Skin epidermis (tissue), 12 donors: ENCODE measurements around the gene VPS26C.
"Not testable (repeated sequence)": the region's sequence is repeated elsewhere in the genome, so short reads cannot be mapped to it uniquely, and the experiment has no call there.

Experiments
- H3K27ac ChIP-seq, 21 experiments: fragments of 200-600 bp; sonication (generic) in 11 of 21; one replicate each; pipeline ENCODE4 v1.5.0; 2020; ENCODE audit warnings: mild to moderate bottlenecking in 3 of 21, inconsistent platforms in 2 of 21, moderate library complexity in 2 of 21
- H3K4me3 ChIP-seq, 7 experiments: fragments of 200-600 bp; sonication (generic) in 2 of 7; one replicate each; pipeline ENCODE4 v1.5.0; 2020; ENCODE audit warnings: inconsistent platforms in 2 of 7, mild to moderate bottlenecking in 2 of 7, moderate library complexity in 1 of 7

VPS26C gene

GRCh38 chr21:37267269-37268185 is at the start of gene VPS26C:
Gene VPS26C, minus strand, starts transcription at chr21:37267334. Its CDS starts 40 bp downstream, at chr21:37267294.
- H3K27ac ChIP-seq: peak within 1 kb of the TSS; percentile 90 to 99 (median 98)

GRCh38 chr21:37316072-37316471 is 48.9 kb upstream of the VPS26C start:
- not testable (repeated sequence) for H3K4me3 ChIP-seq, H3K27ac ChIP-seq

More at GRCh38 chr21:37267269-37268185, at the start of gene VPS26C:
- H3K4me3 ChIP-seq: peak within 1 kb of the TSS; percentile 50 to 97 (median 80)

DNA sequence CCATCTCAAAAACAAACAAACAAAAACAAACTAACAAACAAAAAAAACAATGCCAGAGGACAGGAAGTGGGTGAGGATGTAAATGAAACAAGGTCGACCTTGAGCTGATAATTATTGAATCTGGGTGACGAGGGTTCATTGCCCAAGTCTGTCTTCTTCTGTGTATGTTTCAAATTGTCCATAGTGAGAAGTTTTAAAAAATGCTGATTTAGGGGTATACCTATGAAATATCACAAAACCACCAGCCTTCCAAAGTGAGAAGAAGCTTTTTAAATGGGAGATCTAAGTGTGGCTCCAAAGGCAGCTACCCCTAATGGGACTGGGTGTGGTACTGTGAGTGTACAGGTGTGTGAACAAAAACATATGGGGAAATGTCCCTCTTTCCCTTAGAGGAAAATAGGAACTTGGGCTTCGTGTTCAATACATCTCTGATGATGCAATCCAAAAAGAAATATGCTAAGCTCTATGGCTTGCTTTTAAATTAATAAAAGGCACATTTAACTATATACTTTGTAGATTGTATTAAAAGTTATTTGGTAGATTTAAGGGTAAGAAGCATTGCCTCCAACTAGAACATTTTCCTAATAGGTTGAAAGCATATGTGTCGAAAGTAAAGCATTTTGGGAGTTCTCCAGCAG is 33.1 kb upstream of the VPS26C start:
- no peak overlapping the region for H3K27ac ChIP-seq
- no peak overlapping the region for H3K4me3 ChIP-seq

- H3K27ac ChIP-seq: no peak overlapping the region
- no peak overlapping the region for H3K4me3 ChIP-seq
Observed at GRCh38 chr21:37297364-37297763, 30.2 kb upstream of the VPS26C start.

DNA sequence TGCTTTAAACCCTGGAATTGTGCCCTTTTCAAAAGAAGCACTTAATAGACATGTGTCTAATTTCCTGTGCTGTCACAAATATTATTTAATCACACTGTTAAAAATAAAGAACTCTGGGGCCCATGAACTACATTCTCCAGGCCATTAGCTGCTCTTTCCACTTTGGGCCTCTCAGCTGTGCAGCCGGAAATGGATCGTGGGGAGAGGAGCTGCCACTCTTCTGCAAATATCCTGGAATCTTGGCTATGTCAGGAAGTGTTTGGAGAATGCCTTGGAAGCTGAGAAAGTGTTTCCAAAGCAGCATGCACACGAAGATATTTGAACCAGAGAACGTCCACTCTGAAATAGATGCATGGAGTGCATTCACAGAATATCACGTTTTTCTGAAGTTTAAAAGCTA is 27.5 kb upstream of the VPS26C start:
- Histone ChIP-seq H3K4me3 (no peak overlapping the region), H3K27ac (no peak overlapping the region)

DNA sequence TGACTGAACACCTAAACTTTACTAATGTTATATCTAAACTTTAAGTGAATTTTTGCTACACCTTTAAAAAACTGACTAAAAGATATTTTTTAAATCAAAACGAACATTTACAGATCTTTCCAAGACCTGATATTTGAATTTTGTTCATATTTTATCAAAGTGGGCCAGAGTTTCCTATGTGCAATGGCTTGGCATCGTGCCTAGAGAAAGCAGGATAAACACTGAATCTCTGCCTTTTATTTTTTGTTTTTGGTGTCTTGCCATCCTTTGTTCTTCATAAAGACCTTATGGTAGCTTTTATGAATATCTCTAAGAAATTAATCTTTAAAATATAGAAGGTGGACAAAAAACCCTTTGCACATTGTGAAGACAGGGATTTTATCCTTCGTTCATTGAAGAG is 25.8 kb upstream of the VPS26C start:
- H3K4me3 ChIP-seq: no peak overlapping the region
- H3K27ac ChIP-seq: no peak overlapping the region

DNA sequence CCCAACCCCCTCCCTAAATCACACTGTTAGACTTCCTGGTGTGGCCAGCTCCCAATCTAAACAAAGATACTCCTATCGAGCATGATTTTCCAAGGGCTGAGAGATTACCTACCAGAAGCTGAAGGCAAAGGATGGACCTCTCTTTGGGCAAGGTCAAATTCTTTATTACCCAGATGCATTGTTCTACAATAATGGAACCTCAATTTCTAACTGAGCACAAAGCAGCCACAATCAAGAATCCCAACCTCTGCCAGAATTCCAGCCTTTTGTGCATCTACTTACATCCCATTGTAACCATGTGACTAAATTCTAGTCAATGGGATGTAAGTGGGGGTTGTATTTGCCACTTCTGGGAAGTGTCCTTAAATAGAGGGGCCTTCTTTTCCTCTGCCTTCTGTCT is 24.9 kb upstream of the VPS26C start:
- Histone ChIP-seq H3K4me3 (no peak overlapping the region), H3K27ac (no peak overlapping the region)

- H3K4me3 ChIP-seq, H3K27ac ChIP-seq: not testable (repeated sequence)
Observed at GRCh38 chr21:37283191-37283710, 16.1 kb upstream of the VPS26C start.

DNA sequence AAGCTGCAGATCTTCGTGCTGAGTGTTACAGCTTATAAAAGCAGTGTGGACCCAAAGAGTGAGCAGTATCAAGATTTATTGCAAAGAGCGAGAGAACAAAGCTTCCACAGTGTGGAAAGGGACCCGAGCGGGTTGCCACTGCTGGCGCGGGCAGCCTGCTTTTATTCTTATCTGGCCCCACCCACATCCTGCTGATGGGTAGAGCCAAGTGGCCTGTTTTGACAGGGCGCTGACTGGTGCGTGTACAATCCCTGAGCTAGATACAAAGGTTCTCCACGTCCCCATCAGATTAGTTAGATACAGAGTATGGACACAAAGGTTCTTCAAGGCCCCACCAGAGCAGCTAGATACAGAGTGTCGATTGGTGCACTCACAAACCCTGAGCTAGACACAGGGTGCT is 15.5 kb upstream of the VPS26C start:
- not testable (repeated sequence) for H3K27ac ChIP-seq, H3K4me3 ChIP-seq

- H3K27ac ChIP-seq: no peak overlapping the region
- H3K4me3 ChIP-seq: no peak overlapping the region
Observed at GRCh38 chr21:37281993-37282392, 14.9 kb upstream of the VPS26C start.

DNA sequence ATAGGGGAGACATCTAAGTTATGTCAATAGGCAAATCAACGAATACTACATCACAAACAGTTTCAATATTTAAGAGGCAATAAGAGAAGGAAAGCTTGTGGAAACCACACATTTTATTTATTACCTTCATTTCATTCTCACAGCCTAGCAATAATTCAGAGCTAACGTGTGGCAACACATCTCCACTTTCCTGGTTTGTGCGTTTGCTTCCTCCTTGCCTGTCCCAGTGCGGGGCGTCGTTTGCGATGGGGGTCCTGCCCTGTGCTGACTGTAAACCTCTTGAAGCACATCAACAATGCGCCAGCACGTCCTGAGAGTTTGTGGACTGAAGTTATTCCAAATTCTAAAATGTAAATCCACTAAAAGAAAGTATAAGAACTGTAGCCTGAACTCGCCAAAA is 14.4 kb upstream of the VPS26C start:
- H3K4me3 ChIP-seq: no peak overlapping the region
- H3K27ac ChIP-seq: no peak overlapping the region

- H3K27ac ChIP-seq, H3K4me3 ChIP-seq: not testable (repeated sequence)
Observed at GRCh38 chr21:37279271-37279670, 12.1 kb upstream of the VPS26C start.

DNA sequence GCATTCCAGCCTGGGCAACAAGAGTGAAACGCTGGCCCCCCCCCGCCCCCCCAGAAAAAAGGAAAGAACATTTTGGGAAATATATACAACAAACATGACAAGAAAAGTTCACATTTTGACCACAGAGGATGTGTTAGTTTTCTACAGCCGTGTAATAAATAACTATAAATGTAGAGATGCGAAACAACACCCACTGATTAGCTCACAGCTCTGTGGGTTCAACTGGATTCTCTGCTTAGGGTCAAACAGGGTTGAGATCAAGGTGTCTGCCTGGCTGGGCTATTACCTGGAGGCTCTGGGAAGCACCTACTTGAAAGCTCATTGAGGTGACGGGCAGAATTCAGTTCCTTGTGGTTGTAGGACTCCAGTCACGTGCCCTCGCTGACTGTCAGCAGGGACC is 11.1 kb upstream of the VPS26C start:
- Histone ChIP-seq H3K27ac (no peak overlapping the region), H3K4me3 (no peak overlapping the region)

DNA sequence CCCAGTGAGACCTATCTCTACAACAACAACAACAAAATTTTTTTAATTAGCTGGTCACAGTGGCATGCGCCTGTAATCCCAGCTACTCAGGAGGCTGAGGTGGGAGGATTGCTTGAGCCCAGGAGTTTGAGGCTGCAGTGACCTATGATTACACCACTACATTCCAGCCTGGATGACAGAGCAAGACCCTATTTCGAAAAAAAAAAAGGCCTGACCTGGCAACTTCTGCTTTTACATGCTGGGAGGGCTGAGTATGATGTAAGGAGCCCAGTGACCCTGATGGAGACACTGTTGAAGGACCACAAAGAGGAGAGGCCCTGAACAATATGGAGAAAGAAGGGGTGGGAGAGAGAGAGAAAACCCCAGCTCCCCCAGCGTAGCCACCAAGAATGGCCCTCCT is 9.2 kb upstream of the VPS26C start:
- no peak overlapping the region for H3K4me3 ChIP-seq

DNA sequence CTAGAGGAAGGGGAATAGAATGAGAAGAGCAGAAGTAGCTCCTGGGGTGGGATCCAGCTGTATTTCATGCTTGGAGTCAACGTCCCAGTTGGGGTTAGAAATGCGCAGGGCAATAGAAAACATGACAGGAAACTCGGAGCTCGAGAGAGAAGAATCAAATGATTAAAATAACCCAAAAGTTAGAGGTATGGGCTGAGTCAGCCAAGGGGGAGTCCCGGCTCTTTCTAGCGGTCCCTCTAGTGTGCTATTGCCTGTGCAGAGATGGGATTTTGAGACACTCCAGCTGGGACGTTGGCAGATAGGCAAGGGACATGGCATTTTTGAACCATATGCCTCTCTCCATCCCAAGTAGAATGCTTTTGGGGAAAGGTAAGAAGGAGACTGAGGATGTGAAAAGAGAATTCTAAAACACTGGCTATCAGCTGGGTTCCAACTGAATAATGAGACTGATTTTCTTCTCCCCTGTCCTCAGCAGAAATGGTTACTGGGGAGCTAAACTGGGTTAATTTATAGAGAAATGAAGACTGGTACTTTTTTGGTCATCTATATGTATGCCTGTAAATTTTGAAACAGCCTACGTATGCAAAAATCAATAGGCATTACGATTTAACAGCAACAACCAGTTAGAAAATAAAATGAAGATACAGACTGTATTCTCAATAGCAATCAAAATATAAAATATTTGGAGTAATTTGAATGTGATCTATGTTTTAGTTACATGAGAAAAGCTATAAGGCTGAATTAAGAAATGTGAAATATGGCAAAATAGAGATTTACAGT is 7.0 kb upstream of the VPS26C start:
- Histone ChIP-seq H3K4me3 (no peak overlapping the region), H3K27ac (no peak overlapping the region)

More for the DNA sequence above, 9.2 kb upstream of the VPS26C start:
- no peak overlapping the region for H3K27ac ChIP-seq

GRCh38 chr21:37273440-37273839 is 6.3 kb upstream of the VPS26C start:
- H3K4me3 ChIP-seq: no peak overlapping the region

DNA sequence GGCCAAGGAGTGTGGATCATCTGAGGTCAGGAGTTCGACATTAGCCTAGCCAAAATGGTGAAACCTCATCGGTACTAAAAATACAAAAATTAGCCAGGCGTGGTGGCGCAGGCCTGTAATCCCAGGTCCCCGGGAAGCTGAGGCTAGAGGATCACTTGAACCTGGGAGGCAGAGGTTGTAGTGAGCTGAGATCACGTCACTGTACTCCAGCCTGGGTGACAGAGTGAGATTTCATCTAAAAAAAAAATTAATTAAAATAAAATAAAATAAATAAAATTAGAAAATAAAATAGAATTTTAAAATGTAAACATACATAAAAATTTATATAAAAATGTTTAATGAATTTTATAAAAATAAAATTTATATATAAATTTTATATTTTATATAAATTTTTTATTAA is 5.8 kb upstream of the VPS26C start:
- H3K27ac ChIP-seq: no peak overlapping the region

More at GRCh38 chr21:37273440-37273839, 6.3 kb upstream of the VPS26C start:
- H3K27ac ChIP-seq: no peak overlapping the region

DNA sequence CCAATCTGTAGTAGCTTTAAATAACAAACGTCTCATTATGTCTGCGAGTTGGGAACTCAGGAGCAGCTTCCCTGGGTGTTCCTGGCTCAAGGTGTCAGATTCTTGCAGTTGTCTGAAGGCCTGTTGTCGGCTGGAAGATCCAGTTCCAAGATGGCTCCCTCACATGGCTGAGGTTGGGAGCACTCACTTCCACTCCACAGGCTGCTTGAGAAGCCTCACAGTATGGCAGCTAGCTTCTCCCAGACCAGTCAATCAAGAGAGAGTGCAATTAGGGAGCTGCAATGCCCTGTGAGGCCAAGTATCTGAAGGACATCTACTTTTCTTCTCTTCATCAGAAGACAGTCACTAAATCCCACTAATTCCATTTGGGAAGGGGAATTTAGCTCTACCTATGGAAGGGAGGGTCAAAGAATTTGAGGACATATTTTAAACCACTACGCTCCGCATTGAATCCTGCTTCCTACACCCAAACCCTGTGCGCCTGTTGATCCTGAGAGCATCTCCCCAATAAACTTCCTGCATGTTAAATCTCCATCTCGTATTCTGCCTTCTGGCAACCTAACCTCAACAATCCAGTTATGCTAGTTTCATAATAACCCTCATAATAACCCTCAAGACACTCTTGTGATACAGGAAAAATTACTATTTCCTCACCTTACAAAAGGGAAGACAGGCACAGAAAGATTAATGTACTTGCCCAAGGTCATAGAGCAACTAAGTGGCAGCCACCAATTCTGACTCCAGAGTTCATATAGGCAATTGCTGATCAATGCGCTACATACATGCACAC is 3.6 kb upstream of the VPS26C start:
- Histone ChIP-seq H3K4me3 (no peak overlapping the region), H3K27ac (peak overlapping the region in 10 of 21 experiments; percentile 5 to 67 (median 43))

More for the DNA sequence above, 5.8 kb upstream of the VPS26C start:
- H3K4me3 ChIP-seq: no peak overlapping the region

DNA sequence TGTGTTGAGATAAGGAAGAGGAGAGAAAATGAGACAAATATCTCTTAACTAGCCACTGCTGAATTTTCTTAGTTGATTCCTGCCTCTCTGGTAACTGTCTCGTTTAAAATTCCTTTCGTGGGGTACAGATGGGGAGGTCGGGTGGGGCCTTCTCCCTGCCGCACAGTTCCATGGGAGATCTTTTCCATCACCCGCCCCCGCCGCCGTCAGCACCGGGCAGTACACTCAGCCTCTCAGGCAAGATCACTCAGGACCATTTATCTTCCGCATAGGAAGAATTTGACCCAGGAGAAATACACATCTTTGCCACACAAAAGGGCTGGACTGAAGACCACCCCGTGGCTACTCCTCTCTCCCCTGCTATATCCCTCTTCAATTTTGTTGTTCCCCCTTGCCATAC is 2.3 kb upstream of the VPS26C start:
- Histone ChIP-seq H3K27ac (no peak overlapping the region), H3K4me3 (no peak overlapping the region)
